IPS DF 6.9 (cell line): ENCODE results near the gene LDLRAD3.
A peak's percentile ranks its signal among the peaks of the same experiment; 100 is the strongest.
"Not testable (repeated sequence)": the region's sequence is repeated elsewhere in the genome, so short reads cannot be mapped to it uniquely, and the experiment has no call there.

Experiments used
- DNase-seq: peaks from one replicate; pipeline ENCODE4 v3.0.0-alpha.2; 2013; ENCODE audit warnings: low read depth, low spot score
- H3K27ac ChIP-seq: one replicate; pipeline ENCODE4 v1.5.1; 2013; ENCODE audit warnings: low read length, control low read depth
- H3K27me3 ChIP-seq: 2 replicates; pipeline ENCODE4 v1.6.1; 2013; ENCODE audit warnings: mild to moderate bottlenecking, low read length; ENCODE audit not compliant: control insufficient read depth, insufficient read depth
- H3K36me3 ChIP-seq: 2 replicates; pipeline ENCODE4 v1.6.1; 2013; ENCODE audit warnings: low read length; ENCODE audit not compliant: control insufficient read depth, insufficient read depth
- H3K4me1 ChIP-seq: 2 replicates; pipeline ENCODE4 v1.6.1; 2013; ENCODE audit warnings: low read length; ENCODE audit not compliant: control insufficient read depth, insufficient read depth
- H3K4me3 ChIP-seq: 2 replicates; pipeline ENCODE4 v1.5.1; 2013; ENCODE audit warnings: mild to moderate bottlenecking, low read length
- H3K9me3 ChIP-seq: 2 replicates; pipeline ENCODE4 v1.6.1; 2013; ENCODE audit warnings: low read length, inconsistent platforms; ENCODE audit not compliant: control insufficient read depth, insufficient read depth
- WGBS: extraction: QIAGEN DNeasy Blood & Tissue Kit; methylation state at CpG from one replicate; pipeline ENCODE4 v1.1.7; 2013; ENCODE audit warnings: mixed read lengths, missing lambda C conversion rate; ENCODE audit not compliant: insufficient read length, insufficient coverage; 5-methylcytosine and 5-hydroxymethylcytosine counted together

LDLRAD3 gene

DNA sequence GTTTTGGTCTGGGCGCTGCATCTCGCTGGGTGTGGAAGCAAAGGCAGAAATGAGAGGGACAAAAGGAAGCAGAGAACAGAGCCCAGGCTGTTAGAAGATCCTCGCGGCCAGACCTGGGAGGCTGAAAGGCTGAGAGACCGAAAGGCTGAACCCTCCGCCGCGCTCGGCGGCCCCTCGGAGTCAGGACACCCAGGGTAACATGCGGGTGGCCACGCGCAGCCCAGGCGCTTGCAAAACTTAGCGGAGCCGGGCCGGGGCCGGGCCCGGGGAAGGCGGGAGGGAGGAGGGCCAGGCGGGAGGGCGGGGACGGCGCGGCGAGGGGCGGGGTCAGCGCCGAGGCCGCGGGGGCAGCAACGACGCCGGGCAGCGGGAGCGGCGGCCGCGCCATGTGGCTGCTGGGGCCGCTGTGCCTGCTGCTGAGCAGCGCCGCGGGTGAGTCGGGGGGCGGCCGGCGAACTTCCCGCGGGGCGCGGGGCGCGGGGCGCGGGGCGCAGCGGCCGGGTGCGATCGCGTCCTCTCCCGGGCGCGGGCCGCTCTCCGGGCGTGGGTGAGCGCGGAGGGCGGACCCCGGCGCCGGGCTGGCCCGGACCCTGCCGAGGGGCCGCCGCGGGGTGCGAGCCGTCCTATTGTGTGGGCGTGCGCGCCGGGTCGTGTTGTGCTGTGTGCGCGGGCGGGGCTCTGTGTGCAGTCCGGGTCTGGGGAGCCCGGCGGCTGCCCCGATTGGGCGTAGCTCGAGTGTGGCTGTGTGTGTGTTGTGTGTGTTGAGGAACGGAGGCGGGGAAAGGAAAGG lies at the start of gene LDLRAD3:
Gene LDLRAD3, plus strand, starts transcription at position 350 of the 790 bp plus-strand sequence. Its CDS starts 37 bp downstream, at position 387.
- no peak within 1 kb of the TSS for H3K27ac ChIP-seq
- peak within 1 kb of the TSS; percentile 63; the same call in 1 of the 2 replicates for H3K4me3 ChIP-seq
- H3K27me3 ChIP-seq, result no peaks in the 10 kb centered on the region
- peaks cover 6% of the 10 kb centered on the region; the same call in 1 of the 2 replicates for H3K4me1 ChIP-seq
- WGBS, result no CpG with 5 or more reads among the region's 97 CpGs
- H3K9me3 ChIP-seq, result no peaks in the 10 kb centered on the region
- H3K36me3 ChIP-seq, result no peaks in the 10 kb centered on the region
- no peak for DNase-seq

DNA sequence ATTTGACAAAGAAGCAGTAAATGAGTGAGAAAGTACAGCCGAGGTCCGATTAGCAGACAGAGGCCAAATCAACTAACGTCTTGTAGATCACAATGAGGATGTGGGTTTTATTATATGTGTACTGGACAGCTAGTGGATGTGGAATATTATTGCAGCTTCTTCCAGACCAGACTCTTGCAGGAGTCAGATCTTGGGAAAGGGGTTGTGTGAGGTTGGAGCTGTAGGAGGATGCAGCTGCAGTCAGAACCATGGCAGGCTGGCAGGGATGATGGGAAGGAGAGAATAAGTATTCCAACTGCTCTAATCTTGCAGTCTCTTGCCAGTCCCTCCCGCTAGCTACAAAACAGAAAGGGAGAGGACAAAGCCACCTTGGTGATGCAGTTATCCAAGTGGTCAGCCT lies 46.8 kb upstream of the LDLRAD3 start:
- H3K9me3 ChIP-seq, result no peaks in the 10 kb centered on the region
- H3K27me3 ChIP-seq, result no peaks in the 10 kb centered on the region
- no peaks in the 10 kb centered on the region for H3K4me1 ChIP-seq
- WGBS, result no CpG with 5 or more reads among the region's 4 CpGs
- H3K27ac ChIP-seq, result no peak overlapping the region
- H3K4me3 ChIP-seq, result no peak overlapping the region
- H3K36me3 ChIP-seq, result no peaks in the 10 kb centered on the region
- no peak for DNase-seq

GRCh38 chr11:35902961-35903360 lies 40.9 kb upstream of the LDLRAD3 start:
- H3K4me1 ChIP-seq, result no peaks in the 10 kb centered on the region
- H3K4me3 ChIP-seq, result no peak overlapping the region
- DNase-seq, result no peak
- no peaks in the 10 kb centered on the region for H3K27me3 ChIP-seq
- no peak overlapping the region for H3K27ac ChIP-seq
- H3K9me3 ChIP-seq, result no peaks in the 10 kb centered on the region
- H3K36me3 ChIP-seq, result no peaks in the 10 kb centered on the region

DNA sequence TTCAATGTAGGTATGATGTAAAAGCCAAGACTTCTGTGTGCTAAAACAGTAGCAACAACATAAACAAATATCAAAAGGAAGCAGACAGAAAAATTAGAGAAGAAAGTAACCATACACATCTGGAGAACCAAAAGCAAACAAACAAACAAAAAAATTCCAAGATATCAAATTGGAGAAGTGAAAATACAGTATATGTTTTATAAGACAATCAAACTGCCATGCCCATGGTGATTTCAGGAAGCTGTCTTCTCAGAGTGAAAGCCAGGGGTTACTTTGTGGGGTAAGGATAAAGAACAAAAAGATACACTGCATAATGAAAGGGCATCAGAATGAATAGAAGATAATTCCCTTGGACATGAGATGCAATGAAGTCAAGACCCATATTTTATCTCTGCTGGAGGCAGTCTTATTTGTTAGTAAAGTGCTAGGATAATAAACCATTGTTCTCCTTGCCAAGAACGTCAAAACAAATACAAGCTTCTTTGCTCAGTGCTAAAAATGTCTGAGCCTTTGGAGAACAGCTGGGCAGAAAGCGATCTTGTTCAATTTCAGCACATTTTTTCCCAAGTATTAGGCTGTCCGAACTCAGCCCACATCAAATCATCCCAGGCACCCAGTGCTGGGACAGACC lies 38.1 kb upstream of the LDLRAD3 start:
- H3K27ac ChIP-seq, result no peak overlapping the region
- H3K9me3 ChIP-seq, result no peaks in the 10 kb centered on the region
- no peaks in the 10 kb centered on the region for H3K27me3 ChIP-seq
- DNase-seq, result no peak
- WGBS, result no CpG with 5 or more reads among the region's 3 CpGs
- no peaks in the 10 kb centered on the region for H3K36me3 ChIP-seq
- no peaks in the 10 kb centered on the region for H3K4me1 ChIP-seq
- H3K4me3 ChIP-seq, result no peak overlapping the region

DNA sequence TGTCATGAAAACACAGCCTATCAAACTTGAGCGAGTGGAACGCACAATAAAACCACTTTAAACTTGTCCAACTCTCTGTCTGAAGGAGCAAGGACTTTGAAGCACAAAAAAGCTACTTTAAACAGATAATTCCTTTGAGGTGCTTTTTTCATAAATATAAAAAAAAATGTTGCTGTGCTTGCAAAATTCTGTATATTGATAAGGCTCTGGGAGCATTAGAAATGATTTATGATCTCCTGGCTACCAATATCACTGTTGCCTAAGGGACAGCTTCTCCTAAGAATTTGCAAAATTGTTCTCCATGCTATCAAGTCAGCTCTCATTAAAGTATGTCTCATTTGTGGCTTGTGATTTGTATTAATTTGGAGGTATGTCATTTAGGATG lies 37.6 kb upstream of the LDLRAD3 start:
- no peaks in the 10 kb centered on the region for H3K4me1 ChIP-seq
- no peak for DNase-seq
- no peaks in the 10 kb centered on the region for H3K9me3 ChIP-seq
- no peaks in the 10 kb centered on the region for H3K36me3 ChIP-seq
- no peaks in the 10 kb centered on the region for H3K27me3 ChIP-seq
- no peak overlapping the region for H3K27ac ChIP-seq
- no peak overlapping the region for H3K4me3 ChIP-seq
- WGBS, result no CpG with 5 or more reads among the region's 2 CpGs

DNA sequence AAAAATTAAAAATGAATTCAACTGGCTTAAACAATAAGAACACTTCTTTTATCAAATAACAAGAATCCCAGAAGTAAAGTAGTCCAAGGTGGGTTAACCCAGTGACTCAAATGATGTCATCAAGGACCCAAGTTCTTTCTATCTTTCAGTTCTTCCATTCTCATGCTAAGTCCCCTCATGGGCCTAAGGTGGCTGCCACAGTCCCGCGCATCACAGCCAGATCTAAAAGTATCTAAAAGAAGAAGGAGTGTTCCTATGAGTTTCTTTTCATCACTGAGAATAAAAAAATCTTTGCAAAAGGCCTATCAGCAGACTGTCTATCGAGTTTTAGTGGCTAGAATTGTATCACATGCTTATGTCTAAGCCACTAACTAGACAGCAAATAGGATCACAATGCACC lies 37.2 kb upstream of the LDLRAD3 start:
- Histone ChIP-seq H3K27me3 (no peaks in the 10 kb centered on the region), H3K9me3 (no peaks in the 10 kb centered on the region), H3K36me3 (no peaks in the 10 kb centered on the region), H3K4me3 (no peak overlapping the region), H3K4me1 (no peaks in the 10 kb centered on the region), H3K27ac (no peak overlapping the region)
- DNase-seq, result no peak
- no CpG with 5 or more reads among the region's 3 CpGs for WGBS

GRCh38 chr11:35907648-35908431 lies 36.0 kb upstream of the LDLRAD3 start:
- no peak overlapping the region for H3K27ac ChIP-seq
- no peaks in the 10 kb centered on the region for H3K27me3 ChIP-seq
- H3K36me3 ChIP-seq, result no peaks in the 10 kb centered on the region
- no CpG with 5 or more reads among the region's 4 CpGs for WGBS
- no peak for DNase-seq
- H3K4me1 ChIP-seq, result no peaks in the 10 kb centered on the region
- H3K9me3 ChIP-seq, result no peaks in the 10 kb centered on the region
- H3K4me3 ChIP-seq, result no peak overlapping the region

GRCh38 chr11:35908432-35908771 lies 35.5 kb upstream of the LDLRAD3 start:
- DNase-seq, H3K36me3 ChIP-seq, H3K27me3 ChIP-seq, H3K4me3 ChIP-seq, H3K4me1 ChIP-seq, H3K27ac ChIP-seq, H3K9me3 ChIP-seq: not testable (repeated sequence)
- WGBS, result no CpG with 5 or more reads among the region's 5 CpGs

GRCh38 chr11:35909511-35910265 lies 34.2 kb upstream of the LDLRAD3 start:
- no peak overlapping the region for H3K27ac ChIP-seq
- no peaks in the 10 kb centered on the region for H3K9me3 ChIP-seq
- H3K27me3 ChIP-seq, result no peaks in the 10 kb centered on the region
- no peak overlapping the region for H3K4me3 ChIP-seq
- no peaks in the 10 kb centered on the region for H3K36me3 ChIP-seq
- H3K4me1 ChIP-seq, result no peaks in the 10 kb centered on the region
- WGBS, result no CpG with 5 or more reads among the region's 3 CpGs
- DNase-seq, result no peak

GRCh38 chr11:35911013-35911412 lies 32.8 kb upstream of the LDLRAD3 start:
- no peaks in the 10 kb centered on the region for H3K9me3 ChIP-seq
- no peak overlapping the region for H3K27ac ChIP-seq
- no peaks in the 10 kb centered on the region for H3K27me3 ChIP-seq
- no CpG with 5 or more reads among the region's 6 CpGs for WGBS
- no peak overlapping the region for H3K4me3 ChIP-seq
- no peaks in the 10 kb centered on the region for H3K4me1 ChIP-seq
- no peak for DNase-seq
- no peaks in the 10 kb centered on the region for H3K36me3 ChIP-seq
